GM21529 (cell line): Measurements from ENCODE around the gene ZDHHC3.
A peak's percentile ranks its signal among the peaks of the same experiment; 100 is the strongest.
"Not testable (repeated sequence)": the region's sequence is repeated elsewhere in the genome, so short reads cannot be mapped to it uniquely, and the experiment has no call there.

Experiments used
- ATAC-seq: cut with Tn5 transposase; IDR thresholded peaks from one replicate; pipeline ENCODE4 v1.9.1; 2021; ENCODE audit not compliant: unreplicated experiment

Gene ZDHHC3

DNA sequence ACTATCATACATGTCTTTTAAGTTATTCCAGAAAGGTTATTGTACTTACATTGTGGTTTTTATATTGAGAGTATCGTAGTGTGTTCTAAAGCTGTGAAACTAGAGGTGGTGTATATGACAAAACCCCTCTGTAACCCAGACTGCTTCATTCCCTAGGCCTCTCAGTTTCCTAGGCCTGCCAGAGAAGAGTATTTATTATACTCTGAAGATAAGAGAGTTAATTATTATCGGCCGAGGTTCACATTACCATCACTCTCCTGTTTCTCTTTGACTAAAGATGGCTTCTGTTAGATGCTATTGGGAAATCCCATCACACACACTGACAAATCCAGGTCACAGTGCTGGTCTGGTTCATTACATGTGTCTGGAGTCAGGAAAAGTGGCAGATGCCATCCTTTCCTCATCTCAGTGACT is 20.6 kb upstream of the ZDHHC3 start:
- peak; percentile 42 for ATAC-seq

DNA sequence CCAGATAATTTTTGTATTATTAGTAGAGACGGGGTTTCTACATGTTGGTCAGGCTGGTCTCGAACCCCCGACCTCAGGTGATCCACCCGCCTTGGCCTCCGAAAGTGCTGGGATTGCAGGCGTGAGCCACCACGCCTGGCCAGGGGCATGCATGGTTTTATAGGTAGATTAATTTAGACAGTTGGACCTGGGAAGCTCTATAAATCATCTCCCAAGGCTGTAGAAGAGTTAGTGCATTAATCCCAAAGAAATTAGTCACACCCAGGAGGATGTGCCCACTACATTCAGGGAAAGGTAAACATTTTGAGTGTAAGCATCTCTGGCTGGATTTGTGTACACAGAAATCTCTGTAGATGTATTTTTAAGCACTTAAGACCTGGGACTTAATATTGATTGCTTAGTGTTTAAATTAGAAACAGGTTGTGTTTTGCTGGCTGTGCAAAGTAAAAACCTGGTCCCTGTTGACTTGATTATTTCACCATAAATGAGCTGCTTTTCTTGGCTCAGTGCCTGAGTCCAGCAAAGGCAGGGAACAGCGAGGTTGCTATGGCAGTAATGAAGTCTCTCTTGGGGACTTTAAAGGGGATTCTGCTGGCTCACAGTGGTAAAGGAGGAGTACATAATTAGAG is 19.3 kb upstream of the ZDHHC3 start:
- ATAC-seq, result no peak

DNA sequence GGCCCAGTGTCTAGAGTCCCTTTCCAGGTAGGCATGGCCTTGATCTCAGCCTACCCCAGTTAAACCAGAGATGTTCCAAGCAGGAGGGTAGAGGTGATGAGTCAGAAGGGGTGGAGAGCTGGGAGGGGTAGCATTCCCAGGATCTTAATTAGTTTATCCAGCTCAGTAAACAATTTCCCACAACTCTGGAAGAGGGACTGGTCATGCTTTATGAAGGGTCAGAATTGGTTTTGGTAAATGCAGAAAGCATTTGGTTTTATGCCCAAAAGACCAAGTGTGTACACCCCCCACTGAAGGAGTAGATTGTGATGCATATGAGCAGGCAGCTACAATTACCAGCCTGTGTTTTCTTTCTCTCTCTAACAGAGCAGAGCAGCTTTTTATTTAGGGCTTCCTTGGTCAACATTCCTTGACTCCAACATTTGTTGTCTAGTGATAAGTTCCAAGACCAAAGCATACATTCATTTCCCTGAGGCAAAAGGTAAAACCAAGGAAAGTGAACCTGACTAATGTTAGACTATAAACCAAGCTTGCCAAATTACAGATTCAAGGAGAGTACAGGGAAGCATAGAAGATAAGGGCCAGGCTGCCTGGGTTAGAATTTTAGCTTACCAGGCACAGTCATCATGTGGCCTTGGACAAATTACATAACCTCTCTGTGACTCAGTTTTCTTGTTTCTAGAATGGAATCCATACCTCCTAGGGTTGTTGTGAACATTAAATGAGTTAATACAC is 17.7 kb upstream of the ZDHHC3 start:
- no peak for ATAC-seq

DNA sequence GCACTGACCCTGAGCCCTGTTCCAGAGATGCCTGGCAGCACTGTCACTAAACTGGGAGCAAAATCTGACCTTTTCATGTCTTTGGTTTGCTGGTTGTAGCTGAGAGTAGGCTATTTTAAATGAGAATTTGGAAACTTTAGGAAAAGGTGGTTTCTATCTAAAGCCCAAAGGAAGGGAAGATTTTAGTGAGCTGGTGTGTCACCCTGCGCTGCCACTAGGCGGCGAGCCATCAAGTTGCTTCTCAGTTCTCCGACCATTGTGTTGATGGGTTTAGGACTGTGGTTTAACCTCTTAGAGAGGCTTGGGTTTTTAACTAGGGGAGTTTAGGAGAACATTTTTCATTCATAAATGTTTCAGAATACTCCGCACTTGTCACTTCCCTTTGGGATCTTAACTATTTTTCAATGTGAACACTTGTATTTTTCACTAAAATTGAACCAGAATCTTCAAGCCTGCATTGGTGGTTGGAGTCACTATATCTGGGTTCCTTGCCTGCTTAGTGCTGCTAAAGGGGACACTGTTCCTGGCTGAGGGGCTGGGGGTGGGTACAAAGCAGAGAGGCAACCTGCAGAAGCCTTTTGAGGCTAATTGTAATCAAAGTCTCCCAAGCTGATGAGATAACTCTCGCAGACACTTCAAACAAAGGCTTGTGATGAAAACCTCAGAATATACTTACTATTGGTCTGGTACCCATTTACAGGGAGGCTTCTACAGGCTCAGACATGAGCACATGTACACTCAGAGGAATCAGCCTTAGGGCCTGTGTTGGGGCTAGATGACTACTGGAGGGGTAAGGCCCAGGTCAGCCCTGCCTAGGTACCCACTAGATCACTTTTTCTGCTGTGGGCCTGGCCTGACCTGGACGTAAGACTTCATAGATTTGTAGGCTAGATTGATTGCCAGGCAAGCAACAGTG is 16.8 kb upstream of the ZDHHC3 start:
- ATAC-seq, result no peak

DNA sequence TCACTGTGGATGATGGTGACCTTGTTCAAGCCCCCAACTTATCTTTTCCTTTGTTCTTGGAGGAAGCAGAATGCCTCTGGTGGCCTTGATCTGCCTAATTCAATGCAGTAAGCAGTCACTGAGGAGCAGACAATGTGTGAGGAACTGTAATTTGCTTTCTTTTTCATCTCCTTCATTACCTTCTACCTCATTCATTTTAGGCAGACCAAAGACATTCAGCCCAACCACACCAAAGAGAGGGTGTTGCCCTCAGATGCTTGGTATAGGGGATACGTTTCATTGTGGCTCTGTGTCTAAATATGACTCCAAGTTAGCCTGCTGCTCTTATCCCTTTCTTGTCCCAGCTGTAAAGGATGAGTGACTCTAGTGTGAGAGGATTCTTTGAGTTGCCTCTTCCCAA is 15.4 kb upstream of the ZDHHC3 start:
- ATAC-seq, result no peak

DNA sequence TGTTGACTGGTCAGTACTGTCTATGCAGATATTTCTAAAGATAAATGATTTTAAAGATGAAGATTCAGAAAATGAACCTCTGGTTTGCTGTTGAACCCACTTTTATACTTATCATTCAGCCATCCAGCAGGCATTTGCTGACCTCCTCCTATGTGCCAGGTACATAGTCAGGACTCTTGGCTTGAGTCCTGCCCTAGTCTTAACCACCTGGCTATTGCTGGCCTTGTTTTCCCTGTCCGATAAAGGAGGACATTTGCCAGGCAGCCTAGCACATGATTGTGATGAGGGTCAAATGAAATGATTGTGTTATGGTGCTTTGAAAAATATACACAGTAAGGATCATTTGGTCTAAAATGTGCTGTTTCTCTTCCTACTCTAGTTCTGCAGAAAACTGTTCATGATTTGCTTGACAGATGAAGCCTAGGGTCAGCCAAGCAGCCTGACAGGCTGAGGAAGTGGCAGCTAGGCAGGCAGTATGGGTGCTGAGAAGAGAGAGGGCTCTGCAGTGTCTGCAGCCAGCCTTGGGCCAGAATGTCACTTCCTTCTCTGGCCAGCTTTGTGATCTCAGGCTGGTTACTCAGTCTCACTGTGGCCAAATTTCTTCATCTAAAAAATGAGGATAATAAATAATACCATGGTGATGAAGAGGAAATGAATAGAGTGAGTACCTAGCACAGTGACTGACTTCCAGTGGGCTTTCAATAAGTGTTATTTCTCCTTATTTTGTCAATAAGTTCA is 13.8 kb upstream of the ZDHHC3 start:
- ATAC-seq, result no peak

DNA sequence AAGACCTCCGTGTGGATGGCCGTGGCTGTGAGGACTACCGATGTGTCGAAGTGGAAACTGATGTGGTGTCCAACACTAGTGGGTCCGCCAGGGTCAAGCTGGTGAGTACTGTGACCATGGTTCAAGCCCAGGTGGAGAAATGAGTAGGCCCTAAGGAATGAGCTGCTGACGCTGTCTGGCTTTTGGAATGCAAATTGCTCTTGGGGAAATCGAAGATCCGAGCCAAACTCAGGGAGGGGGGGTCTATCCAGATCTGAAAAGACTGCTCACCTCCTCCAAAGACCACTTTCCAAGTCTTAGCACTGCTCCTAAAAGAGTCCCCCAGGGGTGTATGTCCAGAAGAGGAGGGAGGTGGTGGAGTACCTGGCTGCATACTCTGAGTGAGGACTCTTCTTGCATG is 13.2 kb upstream of the ZDHHC3 start:
- no peak for ATAC-seq

DNA sequence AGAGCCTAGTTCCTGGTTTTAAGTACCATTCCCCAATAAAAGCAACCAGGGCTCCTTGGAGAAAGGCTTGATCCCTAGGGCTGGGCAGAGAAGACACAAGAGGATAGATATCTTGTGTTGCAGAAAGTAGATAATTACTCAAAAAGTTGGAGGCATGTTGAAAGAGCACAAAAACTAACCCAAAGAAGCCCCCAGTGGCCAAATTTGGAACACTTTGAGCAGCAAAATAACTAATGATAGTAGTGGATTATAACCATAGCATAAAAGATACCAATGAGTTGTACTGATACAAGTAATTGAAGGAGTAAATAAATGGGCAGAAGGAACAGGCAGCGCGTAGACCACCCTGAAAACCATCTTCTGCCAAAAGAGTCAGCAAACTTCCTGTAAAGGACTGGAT is 12.1 kb upstream of the ZDHHC3 start:
- no peak for ATAC-seq

DNA sequence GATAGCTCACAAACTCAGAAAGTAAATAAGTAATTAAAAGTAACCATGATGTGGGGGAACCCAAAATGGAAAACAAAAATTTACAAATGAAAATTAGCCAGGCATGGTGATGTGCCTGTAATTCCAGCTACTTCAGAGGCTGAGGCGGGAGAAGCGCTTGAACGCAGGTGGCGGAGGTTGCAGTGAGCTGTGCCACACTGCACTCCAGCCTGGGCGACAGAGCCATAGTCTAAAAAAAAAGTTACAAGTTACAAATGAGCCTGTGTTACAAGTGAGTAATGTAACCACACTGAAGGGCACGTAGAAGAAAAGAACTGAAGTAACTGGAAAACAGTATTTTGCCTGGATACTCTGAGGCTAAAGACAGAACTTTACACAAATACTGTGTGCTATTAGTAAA is 11.4 kb upstream of the ZDHHC3 start:
- ATAC-seq, result no peak

DNA sequence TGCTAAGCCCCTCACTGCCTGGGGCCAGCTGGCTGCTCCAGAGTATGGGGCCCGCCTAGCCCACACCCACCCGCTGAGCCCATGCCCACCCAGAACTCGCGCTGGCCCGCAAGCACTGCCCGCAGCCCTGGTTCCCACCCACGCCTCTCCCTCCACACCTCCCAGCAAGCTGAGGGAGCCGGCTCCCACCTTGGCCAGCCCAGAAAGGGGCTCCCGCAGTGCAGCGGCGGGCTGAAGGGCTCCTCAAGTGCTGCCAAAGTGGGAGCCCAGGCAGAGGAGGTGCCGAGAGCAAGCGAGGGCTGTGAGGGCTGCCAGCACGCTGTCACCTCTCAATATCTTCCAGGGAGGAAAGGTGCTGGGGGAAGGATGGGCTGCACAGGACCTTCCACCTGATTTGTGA is 10.4 kb upstream of the ZDHHC3 start:
- not testable (repeated sequence) for ATAC-seq

DNA sequence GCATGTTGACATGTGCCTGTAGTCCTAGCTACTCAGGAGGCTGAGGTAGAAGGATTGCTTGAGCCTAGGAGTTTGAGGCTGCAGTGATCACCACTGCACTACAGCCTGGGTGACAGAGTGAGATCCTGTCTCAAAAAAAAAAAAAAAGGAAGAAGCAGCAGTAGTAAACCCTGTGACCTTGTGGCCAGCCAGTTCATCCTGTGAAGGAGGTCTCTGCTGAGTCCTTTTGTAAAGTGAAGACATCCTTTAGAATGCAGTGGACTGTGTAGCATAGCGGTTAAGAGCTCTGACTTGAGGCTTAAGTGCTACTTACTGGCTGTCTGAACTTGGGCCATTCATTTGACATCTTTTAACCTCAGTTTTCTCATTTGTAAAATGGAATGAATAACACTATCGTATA is 8.4 kb upstream of the ZDHHC3 start:
- ATAC-seq, result no peak

DNA sequence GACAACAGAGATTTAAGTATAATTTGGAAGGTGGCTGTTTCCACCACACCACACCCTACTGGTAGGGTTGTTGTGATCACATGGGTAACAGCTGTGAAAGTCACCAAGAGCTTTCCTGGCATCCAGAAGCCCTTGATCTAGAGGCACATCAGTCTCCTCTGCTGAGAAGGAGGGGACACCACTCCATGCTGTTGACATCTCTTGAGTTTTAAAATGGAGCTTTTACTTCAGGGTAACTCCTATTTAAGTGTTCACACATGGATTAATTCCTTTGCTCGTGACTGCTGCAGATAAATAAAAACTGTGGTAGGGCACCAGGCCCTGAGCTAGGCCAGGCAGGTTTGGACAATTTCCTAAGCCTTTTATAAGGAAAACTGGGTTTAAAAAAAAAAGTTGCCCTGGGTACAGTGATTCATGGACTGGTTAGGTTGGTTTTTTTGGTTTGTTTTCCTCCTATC is 7.5 kb upstream of the ZDHHC3 start:
- ATAC-seq, result no peak

DNA sequence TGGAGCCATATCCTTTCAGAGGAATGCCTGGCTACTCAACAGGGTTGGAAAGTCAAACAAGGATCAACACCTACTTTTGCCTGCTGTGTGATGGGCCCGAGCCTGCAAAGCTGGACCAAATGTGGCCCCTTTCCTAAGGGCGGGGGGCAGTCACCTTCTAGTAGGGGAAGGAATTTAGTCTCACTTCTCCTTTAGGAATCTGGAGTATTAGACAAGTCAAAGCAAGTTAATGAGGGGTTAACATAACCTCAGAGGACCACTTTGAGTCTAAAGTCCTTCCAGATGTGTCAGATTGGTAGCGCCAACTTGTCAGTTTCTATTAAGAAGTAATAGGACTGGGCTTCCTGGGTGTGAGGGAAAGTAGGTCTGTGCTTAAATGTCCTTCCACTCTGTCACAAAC is 6.8 kb upstream of the ZDHHC3 start:
- no peak for ATAC-seq

DNA sequence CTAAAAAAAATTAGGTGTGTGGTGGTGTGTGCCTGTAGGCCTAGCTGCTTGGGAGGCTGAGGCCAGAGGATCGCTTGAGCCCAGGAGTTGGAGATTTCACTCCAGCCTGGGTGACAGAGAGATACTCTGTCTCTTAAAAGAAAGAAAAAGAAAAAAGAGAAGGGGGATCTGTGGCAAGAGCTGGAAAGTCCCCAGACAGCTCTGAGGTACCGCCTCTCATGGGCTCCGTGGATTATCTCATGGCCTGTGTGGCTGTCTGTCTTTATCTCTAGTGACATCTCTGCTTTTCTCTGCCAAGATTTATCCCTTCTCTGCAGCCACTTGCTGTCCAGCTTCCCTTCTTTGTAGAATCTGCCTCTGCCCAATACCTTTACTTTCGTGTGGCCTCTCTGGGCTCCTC is 5.8 kb upstream of the ZDHHC3 start:
- peak; percentile 34 for ATAC-seq

DNA sequence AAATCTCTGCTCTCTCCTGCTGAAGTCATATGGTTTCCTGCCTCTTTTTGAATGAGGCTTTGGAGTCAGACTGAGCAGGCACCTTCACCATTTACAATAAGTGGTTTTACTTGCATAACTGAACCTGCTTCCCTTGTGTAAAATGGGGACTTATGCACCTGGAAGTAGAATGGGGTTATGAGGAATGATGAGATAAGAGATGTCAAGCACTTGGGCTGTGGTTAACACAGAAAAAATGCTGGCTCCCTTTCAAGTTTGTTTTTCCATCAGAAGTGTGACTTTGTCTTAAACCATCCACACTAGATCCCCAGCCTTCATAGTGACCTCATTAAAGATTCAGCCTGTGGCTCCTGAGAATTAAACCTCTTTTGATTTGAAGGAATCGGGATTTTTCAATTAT is 5.2 kb upstream of the ZDHHC3 start:
- ATAC-seq, result no peak

DNA sequence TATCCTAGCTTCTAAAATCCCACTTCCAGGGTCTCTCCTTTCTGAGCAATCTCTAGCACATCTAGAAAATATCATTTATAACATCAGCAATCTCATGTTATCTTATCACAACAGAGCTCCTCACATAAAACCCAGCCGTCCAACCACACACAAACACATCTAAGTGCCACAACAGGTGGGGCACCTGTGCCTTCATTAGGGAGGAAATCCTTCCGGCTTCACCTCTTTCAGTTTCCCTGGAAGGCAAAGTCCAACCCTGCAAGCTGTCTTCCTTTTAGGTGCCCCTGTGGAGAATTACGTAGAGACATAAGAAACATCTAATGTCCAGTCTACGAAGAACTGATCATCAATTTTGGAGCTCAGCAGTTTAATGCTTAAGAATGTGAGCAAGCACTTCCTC is 1.6 kb downstream of the ZDHHC3 start:
- ATAC-seq, result no peak

DNA sequence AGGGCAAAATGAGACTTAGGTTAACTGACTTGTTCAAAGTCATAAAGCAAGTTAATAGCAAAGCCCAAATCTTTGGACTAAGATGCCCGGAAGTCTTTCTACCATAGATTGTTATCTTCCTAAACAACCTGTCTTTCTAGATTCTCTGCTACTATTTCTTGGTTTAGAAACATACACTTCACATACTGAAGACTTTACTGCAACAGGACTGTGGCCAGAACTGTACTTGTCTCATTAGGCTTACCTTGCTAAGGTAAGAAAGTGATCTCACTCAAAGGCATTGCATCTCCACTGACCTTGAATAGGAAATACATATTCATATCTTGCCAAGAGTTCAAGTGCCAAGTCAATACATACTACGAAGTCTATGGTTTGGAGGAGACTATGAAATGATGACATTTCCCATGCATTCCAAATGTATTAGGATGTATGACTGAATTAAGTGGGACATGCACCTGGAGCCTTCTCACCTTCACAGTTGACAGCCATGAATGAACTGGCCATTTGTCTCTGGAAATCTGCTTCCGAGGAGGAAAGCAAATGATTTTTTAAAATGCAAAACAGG is 5.0 kb downstream of the ZDHHC3 start:
- no peak for ATAC-seq

DNA sequence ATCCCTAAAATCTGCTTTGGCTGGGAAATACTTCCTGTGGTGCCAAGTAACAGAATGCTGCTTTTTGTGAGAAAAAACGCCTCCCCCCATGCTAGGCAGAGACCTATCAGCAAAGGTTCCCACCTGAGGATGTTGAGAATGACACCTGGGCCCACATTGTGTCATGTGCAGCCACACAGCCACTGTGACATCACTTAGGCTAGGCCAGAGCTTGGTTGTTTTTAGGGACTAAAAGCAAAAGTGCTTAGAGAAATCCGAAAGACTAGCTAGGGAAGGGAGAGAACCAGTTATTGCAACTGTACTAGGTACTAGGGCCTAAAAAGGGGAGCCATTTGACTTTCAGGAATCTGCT is 6.2 kb downstream of the ZDHHC3 start:
- ATAC-seq, result no peak

DNA sequence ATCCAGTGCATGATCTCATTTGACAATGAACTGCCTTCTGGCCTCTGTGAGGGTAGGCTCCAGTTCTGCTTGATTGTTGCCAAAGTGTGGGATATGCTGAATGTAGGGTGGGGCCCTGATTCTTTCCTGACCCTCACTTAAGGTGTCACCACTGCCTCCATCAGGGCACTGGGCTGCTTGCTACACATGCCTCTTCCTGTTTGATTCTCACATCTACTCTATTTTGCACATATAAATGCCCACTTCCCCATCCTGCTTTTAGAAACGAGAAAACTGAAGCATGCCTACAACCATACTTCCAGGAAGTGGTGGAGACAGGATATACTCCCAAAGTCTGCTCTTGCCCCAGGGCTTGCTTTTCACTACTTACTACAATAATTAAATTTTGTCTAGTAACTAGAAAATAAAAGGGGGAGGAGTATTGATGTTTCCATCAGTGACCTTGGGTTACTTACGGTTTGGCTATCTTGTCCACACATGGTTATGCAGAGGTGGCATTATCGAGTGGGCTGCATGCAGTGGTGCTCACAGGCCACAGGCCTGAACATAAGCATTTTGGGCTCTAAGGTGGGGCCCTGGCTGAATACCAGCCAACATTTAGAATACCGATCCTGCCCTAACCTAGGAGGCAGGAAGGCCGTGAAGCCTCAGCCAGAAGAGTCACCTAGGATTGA is 6.7 kb downstream of the ZDHHC3 start:
- no peak for ATAC-seq

DNA sequence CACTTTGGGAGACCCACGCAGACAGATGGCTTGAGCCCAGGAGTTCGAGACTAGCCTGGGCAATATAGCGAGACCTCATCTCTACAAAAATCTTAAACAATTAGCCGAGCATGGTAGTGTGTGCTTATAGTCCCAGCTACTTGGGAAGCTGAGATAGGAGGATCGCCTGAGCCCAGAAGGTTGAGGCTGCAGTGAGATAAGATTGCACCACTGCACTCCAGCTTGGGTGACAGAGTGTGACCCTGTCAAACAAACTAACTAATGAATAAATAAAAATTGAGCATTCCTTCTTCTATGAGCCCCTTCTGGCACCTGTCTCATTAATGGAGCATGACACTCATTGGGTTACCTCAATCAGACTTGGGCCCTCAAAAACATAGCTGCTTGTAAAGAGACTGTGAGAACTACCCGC is 7.5 kb downstream of the ZDHHC3 start:
- no peak for ATAC-seq
